OCI-M2 (cell line): Measurements from ENCODE around the gene ATP11A.
"Not testable (repeated sequence)": the region's sequence is repeated elsewhere in the genome, so short reads cannot be mapped to it uniquely, and the experiment has no call there.

Source experiments
- DNase-seq: peaks from one replicate; lab custom pipeline; 2025; ENCODE audit not compliant: unreplicated experiment; lab: John Stamatoyannopoulos, UW

The ATP11A gene

DNA sequence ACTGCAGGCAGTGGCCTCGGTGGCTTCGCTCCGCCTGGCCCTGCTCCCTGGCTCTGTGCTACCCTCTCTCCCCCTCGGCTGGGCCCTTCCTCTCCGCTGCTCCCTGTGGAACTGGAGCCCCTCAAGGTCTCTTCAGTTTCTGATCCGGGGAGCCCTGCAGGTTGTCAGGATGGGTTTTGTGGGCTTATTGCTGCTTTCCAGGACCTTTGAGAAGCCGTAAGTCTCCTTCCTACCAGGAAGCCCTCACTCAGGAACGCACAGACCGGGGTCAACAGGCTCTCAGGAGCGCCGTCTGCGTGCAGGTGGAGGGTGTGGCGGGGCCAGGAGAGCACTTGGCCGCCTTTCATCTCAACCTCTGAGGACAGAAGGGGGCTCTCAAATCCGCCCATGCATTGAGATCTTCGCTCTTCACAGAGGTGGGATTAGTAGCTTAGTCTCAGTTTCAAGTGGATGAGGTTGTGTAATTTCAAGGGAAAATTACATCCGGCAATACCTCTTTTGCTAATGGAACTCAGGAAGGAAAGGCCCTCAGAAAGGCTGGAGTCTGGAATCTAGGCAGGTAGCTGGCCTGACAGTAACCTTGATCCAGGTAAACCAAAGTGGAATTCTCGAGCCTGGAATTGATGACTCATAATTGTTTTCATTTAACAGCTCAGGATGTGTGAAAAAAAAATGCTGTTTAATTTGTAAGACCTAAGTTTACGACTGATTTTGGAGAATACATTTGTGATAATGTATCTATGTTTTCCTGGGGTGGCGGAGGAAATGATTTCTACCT is 102.0 kb downstream of the ATP11A start:
- no peak for DNase-seq

- DNase-seq = no peak
These were observed 102.7 kb downstream of the ATP11A start for GRCh38 chr13:112792511-112792910.

DNA sequence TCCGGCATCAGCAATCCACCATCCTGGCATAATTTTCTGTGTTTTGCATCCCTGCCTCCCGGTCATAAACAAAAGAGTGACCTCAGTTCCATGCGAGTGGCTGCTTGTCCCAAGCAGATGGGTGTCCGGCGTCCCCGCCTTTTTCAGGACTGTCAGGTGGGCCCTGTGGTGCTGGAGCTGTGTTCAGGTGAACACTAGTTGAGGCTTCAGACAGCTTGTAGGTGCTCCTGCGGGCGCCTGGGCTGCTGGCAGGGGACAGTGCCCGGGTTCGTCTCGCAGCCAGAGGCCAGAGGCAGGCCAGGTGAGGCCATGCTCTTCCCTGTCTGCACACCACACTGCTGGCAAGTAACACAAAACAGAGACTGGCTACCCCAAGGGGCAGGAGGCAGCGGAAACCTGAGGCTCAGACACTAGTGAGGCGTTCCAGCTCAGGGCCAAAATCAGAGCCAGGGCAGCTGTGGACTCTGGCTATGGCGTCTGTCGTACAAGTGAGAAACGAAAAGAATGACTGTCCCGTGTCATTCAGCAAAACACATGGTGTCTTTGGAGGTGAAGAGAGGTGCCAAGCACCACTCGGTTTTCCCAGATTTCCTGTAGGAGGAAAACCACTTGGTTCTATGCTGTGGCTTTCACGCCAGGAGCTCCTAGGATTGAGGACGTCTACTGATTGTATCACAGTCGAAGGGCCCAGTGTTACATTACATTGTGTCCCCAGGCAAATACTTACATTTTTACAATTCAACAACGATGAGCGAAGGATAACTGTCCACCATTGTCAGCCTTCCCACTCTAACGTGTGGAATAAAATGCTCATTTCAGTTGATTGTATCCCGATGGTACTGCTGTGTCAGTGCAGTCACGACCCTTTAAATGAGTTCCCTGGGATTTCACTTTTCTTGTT is 104.0 kb downstream of the ATP11A start:
- DNase-seq = no peak

DNA sequence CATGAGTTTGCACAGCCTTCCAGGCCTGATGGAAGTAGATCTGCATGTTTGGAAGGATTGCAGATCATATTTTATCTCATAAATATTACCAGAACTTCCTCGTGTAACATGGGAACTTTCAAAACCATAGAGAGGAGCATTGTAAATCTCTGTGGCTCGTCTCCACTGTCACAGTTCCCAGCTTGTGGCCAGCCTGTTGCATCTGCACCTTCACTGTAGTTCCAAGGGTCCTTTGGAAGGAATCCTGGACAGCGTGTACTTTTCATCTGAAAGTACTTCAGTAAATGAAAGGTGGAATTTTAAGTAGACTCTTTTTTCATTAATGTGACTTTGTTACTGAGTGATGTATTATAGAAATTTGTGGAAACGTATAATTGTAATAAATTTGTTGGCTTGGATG is 105.4 kb downstream of the ATP11A start:
- no peak for DNase-seq

GRCh38 chr13:112796190-112796915 is 106.5 kb downstream of the ATP11A start:
- no peak for DNase-seq

- no peak for DNase-seq
These were observed 109.6 kb downstream of the ATP11A start for GRCh38 chr13:112799394-112799793.

GRCh38 chr13:112800057-112800456 is 110.2 kb downstream of the ATP11A start:
- no peak for DNase-seq

DNA sequence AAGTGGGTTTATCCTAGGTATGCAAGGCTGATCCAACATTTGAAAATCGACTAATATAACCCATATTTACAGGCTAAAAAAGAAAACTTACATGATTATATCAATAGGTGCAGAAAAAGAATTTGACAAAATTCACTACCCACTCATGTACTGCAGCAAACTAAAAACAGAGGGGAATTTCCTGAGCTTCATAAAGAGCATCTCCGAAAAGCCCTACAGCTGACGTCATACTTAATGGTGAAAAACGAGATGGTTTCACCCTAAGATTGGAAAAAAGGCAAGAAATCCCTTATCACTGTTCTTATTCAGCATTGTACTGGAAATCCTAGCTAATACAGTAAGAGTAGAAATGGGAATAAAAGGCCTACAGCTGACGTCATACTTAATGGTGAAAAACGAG is 111.0 kb downstream of the ATP11A start:
- not testable (repeated sequence) for DNase-seq

DNA sequence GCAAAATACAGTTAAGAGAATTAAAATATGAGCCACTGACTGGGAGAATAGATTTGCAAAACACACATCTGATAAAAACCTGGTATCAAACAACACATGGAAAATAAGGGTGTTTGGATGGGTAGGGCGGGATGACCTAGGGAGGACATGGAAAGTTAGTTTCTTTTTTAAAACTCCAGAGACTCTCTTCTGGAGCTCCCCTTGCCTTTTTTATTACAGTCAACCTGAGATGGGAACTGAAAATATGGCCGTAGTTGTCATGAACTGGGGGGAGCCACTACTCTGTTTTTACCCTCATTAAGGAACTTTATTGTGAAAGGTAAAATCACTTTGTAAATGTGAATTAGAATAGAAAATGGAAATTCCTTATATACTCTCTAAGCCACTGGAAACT is 113.0 kb downstream of the ATP11A start:
- no peak for DNase-seq

DNA sequence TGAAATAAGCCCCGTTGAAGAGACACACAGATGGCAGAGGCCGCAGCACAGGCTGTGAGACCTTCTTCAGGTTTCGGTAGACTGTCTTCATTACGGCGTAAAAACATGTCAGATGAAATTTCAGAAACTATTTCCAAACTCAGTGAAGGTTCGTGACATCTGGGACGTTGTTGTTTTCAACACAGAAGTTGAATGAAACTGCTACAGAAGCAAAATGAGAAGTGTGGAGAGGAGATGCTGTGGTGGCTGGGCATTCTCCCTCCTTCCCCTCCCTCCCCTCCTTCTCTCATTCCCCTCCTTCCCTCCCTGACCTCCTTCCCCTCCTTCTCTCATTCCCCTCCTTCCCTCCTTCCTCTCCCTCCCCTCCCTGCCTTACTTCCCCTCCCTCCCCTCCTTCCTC is 113.6 kb downstream of the ATP11A start:
- DNase-seq = no peak

DNA sequence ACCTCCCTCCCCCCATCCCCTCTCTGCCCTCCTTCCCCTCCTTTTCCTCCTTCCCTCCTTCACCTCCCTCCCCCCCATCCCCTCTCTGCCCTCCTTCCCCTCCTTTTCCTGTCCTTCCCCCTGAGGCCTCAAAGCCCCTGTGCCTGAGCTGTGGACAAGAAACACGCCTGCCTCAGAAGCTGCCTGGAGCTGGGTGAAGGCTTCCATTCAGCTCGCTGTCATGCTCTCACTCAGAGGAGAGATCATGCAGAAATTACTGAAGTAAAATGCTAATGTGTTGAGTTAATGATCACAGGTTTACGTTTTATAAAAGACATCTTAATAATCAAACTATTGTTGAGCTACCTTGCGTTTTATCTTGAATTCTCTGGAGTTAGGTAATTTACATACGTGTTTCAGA is 114.5 kb downstream of the ATP11A start:
- no peak for DNase-seq

- DNase-seq = no peak
These were observed 117.2 kb downstream of the ATP11A start for GRCh38 chr13:112806739-112807652.

GRCh38 chr13:112807653-112808376 is 118.0 kb downstream of the ATP11A start:
- DNase-seq = no peak

DNA sequence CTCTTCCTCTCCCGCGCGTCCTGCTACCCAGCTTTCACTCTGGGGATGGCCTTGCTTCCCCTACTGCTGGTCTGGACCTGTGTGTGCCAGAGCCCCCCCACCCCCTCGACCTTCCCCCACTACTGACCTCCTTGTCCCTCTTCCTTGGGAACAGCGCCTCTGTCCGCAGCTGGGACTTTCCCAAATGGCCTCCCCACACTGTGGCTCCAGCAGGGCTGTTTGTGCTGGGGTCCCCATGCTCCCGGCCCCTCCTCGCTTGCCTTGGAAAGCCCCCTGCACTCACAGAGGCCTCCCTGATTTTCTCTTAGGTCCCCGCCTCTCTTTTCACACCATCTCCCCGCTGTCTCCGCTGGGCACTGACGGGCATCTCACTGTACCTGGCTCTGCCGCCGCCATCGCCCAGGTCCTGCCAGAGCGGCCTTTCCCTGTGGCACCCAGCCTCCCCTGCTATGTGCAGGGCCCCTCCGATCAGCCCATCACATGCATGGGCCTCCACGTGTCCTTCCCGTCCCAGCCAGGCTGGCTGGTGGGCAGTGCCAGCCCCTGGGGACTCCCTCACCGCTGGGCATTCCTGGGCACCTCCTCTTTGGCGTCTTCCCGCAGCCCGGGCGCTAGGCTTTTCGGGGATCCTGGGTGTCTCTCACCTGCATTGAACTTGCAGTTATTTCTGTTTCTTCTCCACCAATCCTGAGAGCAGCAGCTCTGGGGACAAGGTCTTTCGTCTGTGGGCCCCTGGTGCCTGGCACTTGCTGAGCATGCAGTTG is 118.7 kb downstream of the ATP11A start:
- DNase-seq = no peak

DNA sequence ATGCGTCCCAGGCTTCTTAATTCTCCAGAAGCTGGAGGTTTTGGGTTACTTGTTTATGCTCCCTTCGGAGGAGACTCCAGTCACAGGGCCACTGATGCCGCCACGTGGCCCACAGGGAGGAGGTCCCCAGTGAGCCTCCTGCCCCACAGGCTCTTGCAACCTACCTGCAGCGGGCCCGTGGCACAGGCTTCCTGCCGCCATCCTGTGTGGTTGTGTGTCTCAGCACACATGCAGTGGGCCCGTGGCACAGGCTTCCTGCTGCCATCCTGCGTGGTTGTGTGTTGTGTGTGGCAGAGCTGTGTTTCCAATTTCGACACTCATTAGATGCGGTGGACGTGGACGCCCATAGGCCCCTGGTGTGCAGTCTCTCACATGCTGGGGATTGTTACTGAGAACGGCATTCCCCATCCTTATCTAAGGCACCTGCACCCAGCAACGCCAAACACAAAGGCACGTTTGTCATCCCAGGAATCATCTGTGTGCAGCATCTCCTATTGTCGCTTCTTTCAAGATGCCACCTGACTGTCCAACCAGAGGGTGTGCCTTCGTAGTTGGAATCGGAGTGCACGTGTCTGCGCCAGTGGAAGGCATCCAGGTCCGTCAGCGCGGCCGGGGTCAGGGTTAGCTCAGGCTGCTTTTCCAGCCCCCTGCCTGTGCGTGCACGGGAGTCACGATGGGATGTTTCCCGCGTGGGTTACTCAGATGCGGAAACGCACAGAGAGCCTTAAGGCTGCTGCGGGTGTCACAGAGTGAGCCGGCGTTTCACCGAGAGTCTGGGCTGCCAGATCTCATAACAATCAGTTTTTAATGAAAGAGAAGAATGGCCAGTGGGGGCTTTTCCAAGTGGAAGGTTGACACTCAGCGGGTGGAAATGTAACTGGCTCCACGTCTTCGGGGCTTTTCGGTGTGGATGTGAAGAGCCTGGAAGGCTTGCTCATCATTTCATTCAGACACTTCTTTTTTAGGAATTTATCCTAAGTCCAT is 119.8 kb downstream of the ATP11A start:
- no peak for DNase-seq

- no peak for DNase-seq
These were observed 120.8 kb downstream of the ATP11A start for GRCh38 chr13:112810608-112811007.

GRCh38 chr13:112812306-112813055 is 122.6 kb downstream of the ATP11A start:
- no peak for DNase-seq
